Activated naive CD4-positive, alpha-beta T cell treated with anti-CD3 and anti-CD28 coated beads, Interleukin-2, amount 10 ng/mL, durations not matched to agents 7 days and 5 days (primary cell): Measurements from ENCODE around the gene IL36G.
"Not testable (repeated sequence)": the region's sequence is repeated elsewhere in the genome, so short reads cannot be mapped to it uniquely, and the experiment has no call there.

Experiments
- CTCF ChIA-PET: fragments of 350-600 bp; sonication (Branson Sonifier 250); formaldehyde crosslinking; loops from one replicate; lab custom pipeline; 2021; ENCODE audit warnings: antibody characterized with exemption; lab: Charles Lee
- DNase-seq: peaks from one replicate; pipeline ENCODE4 v3.0.0-alpha.2; 2020
- H3K27ac Mint-ChIP-seq: one replicate; pipeline ENCODE4 v1.8.0; 2021; ENCODE audit warnings: mild to moderate bottlenecking, moderate library complexity, mixed read lengths
- H3K27me3 Mint-ChIP-seq: one replicate; pipeline ENCODE4 v1.8.0; 2021; ENCODE audit warnings: mild to moderate bottlenecking, mixed read lengths
- H3K36me3 Mint-ChIP-seq: one replicate; pipeline ENCODE4 v1.8.0; 2021; ENCODE audit warnings: mixed read lengths
- H3K4me1 Mint-ChIP-seq: one replicate; pipeline ENCODE4 v1.8.0; 2021; ENCODE audit warnings: mixed read lengths
- H3K4me3 Mint-ChIP-seq: one replicate; pipeline ENCODE4 v1.8.0; 2021; ENCODE audit warnings: mild to moderate bottlenecking, moderate library complexity, mixed read lengths
- H3K9me3 Mint-ChIP-seq: one replicate; pipeline ENCODE4 v1.8.0; 2021; ENCODE audit warnings: mixed read lengths

The IL36G gene

DNA sequence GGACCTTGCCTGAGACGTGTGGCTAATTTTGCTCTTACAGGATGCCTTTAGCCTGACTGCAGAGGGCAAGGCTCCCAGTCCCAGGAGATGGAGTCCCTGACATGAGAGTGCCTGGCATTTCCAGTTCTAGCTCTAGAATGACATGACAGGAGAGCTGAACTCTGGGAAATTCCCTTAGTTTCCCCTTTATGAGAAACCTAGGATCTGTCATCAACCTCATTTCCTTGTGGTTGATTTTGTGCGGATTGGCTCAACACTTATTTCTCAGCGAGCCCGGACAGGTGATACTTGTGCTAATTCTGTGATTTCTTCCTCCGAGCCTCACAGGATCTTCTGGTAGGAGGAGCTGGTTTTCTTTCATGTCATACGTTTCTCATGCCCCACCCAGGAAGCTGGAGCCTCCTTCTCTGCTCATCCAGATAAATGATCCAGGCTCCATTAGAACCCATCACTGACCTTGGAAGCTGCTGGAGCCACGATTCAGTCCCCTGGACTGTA, at the start of gene IL36G:
IL36G (plus strand) TSS at position 448 of the 498 bp plus-strand sequence. CDS start 633 bp downstream, outside the sequence.
- CTCF ChIA-PET = interaction anchor here (4.1 kb wide), 1 partner anchor 18 kb away, joined by 16 read pairs; no protein-coding TSS in a partner anchor
- no peaks in the 10 kb centered on the region for H3K9me3 Mint-ChIP-seq
- H3K4me3 Mint-ChIP-seq = no peak within 1 kb of the TSS
- H3K27ac Mint-ChIP-seq = no peak within 1 kb of the TSS
- H3K27me3 Mint-ChIP-seq = peaks cover 27% of the 10 kb centered on the region
- peaks cover 14% of the 10 kb centered on the region for H3K4me1 Mint-ChIP-seq
- no peak for DNase-seq
- no peaks in the 10 kb centered on the region for H3K36me3 Mint-ChIP-seq

GRCh38 chr2:112933261-112933660, 44.5 kb upstream of the IL36G start:
- H3K9me3 Mint-ChIP-seq = no peaks in the 10 kb centered on the region
- H3K27ac Mint-ChIP-seq = no peak overlapping the region
- H3K36me3 Mint-ChIP-seq = no peaks in the 10 kb centered on the region
- CTCF ChIA-PET = interaction anchor here (0.6 to 3.3 kb wide), 2 partner anchors 9 to 105 kb away, joined by 3 to 17 read pairs; no protein-coding TSS in a partner anchor
- DNase-seq = no peak
- no peak overlapping the region for H3K4me3 Mint-ChIP-seq
- H3K27me3 Mint-ChIP-seq = peaks cover 15% of the 10 kb centered on the region
- no peaks in the 10 kb centered on the region for H3K4me1 Mint-ChIP-seq

- H3K27ac Mint-ChIP-seq, H3K36me3 Mint-ChIP-seq, H3K4me1 Mint-ChIP-seq, DNase-seq, H3K4me3 Mint-ChIP-seq, H3K9me3 Mint-ChIP-seq: not testable (repeated sequence)
- peaks cover 20% of the 10 kb centered on the region for H3K27me3 Mint-ChIP-seq
- CTCF ChIA-PET = interaction anchor here (0.6 to 0.9 kb wide), 2 partner anchors 106 to 185 kb away, joined by 3 read pairs; no protein-coding TSS in a partner anchor
Observed at GRCh38 chr2:112934117-112934516, 43.7 kb upstream of the IL36G start.

- Mint-ChIP-seq H3K27me3 (peaks cover 26% of the 10 kb centered on the region), H3K36me3 (no peaks in the 10 kb centered on the region), H3K27ac (no peak overlapping the region), H3K4me1 (no peaks in the 10 kb centered on the region), H3K4me3 (no peak overlapping the region), H3K9me3 (no peaks in the 10 kb centered on the region)
- CTCF ChIA-PET = no interaction called here
- DNase-seq = no peak
Observed at GRCh38 chr2:112936927-112937232, 40.9 kb upstream of the IL36G start.

GRCh38 chr2:112938904-112939303, 38.9 kb upstream of the IL36G start:
- H3K27ac Mint-ChIP-seq = no peak overlapping the region
- H3K9me3 Mint-ChIP-seq = no peaks in the 10 kb centered on the region
- H3K27me3 Mint-ChIP-seq = peaks cover 33% of the 10 kb centered on the region
- no peaks in the 10 kb centered on the region for H3K36me3 Mint-ChIP-seq
- no peaks in the 10 kb centered on the region for H3K4me1 Mint-ChIP-seq
- CTCF ChIA-PET = interaction anchor here (4.6 to 6.4 kb wide), 3 partner anchors 12 to 212 kb away, joined by 45 to 151 read pairs (median 50); no protein-coding TSS in a partner anchor
- H3K4me3 Mint-ChIP-seq = no peak overlapping the region
- no peak for DNase-seq

- no peak overlapping the region for H3K4me3 Mint-ChIP-seq
- CTCF ChIA-PET = interaction anchor here (0.7 to 6.4 kb wide), 5 partner anchors 13 to 212 kb away, joined by 3 to 151 read pairs (median 45); no protein-coding TSS in a partner anchor
- DNase-seq = no peak
- no peaks in the 10 kb centered on the region for H3K4me1 Mint-ChIP-seq
- peaks cover 33% of the 10 kb centered on the region for H3K27me3 Mint-ChIP-seq
- no peaks in the 10 kb centered on the region for H3K9me3 Mint-ChIP-seq
- no peaks in the 10 kb centered on the region for H3K36me3 Mint-ChIP-seq
- H3K27ac Mint-ChIP-seq = no peak overlapping the region
Observed at GRCh38 chr2:112939425-112939824, 38.4 kb upstream of the IL36G start.

- Mint-ChIP-seq H3K9me3 (no peaks in the 10 kb centered on the region), H3K4me1 (no peaks in the 10 kb centered on the region), H3K36me3 (no peaks in the 10 kb centered on the region), H3K27ac (no peak overlapping the region), H3K4me3 (no peak overlapping the region), H3K27me3 (peaks cover 32% of the 10 kb centered on the region)
- CTCF ChIA-PET = interaction anchor here (0.6 to 6.4 kb wide), 44 partner anchors 9 to 344 kb away, joined by 3 to 151 read pairs (median 4); partner anchors contain the start of gene IL1B
- DNase-seq = no peak
Observed at GRCh38 chr2:112940859-112941625, 36.8 kb upstream of the IL36G start.

- H3K36me3 Mint-ChIP-seq = no peaks in the 10 kb centered on the region
- H3K4me1 Mint-ChIP-seq = no peaks in the 10 kb centered on the region
- CTCF ChIA-PET = interaction anchor here (0.6 to 6.4 kb wide), 49 partner anchors 10 to 345 kb away, joined by 3 to 151 read pairs (median 4); partner anchors contain the start of gene IL1B
- H3K9me3 Mint-ChIP-seq = no peaks in the 10 kb centered on the region
- H3K4me3 Mint-ChIP-seq = no peak overlapping the region
- H3K27ac Mint-ChIP-seq = no peak overlapping the region
- peaks cover 23% of the 10 kb centered on the region for H3K27me3 Mint-ChIP-seq
- DNase-seq = peak; percentile 84
Observed at GRCh38 chr2:112941753-112942653, 35.8 kb upstream of the IL36G start.

GRCh38 chr2:112942654-112943002, 35.2 kb upstream of the IL36G start:
- H3K36me3 Mint-ChIP-seq = no peaks in the 10 kb centered on the region
- no peak overlapping the region for H3K27ac Mint-ChIP-seq
- no peak for DNase-seq
- no peaks in the 10 kb centered on the region for H3K4me1 Mint-ChIP-seq
- peaks cover 23% of the 10 kb centered on the region for H3K27me3 Mint-ChIP-seq
- CTCF ChIA-PET = interaction anchor here (0.9 to 6.4 kb wide), 22 partner anchors 11 to 342 kb away, joined by 3 to 151 read pairs (median 12); no protein-coding TSS in a partner anchor
- no peak overlapping the region for H3K4me3 Mint-ChIP-seq
- no peaks in the 10 kb centered on the region for H3K9me3 Mint-ChIP-seq

DNA sequence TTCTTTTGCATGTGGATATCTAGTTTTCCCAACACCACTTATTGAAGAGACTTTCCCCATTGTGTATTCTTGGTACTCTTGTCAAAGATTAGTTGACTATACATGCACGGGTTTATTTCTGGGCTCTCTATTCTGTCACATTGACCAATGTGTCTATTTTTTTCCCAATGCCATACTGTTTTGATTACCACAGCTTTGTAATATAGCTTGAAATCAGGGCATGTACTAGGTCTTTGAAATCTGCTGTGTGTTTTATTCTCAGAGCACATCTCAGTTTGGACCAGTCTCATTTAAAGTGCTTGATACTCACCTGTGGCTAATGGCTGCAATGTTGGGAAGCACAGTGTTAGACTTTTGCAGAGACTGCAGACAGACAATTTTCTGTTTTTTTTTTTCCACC, 32.8 kb upstream of the IL36G start:
- no peaks in the 10 kb centered on the region for H3K9me3 Mint-ChIP-seq
- no peak overlapping the region for H3K27ac Mint-ChIP-seq
- H3K4me3 Mint-ChIP-seq = no peak overlapping the region
- H3K36me3 Mint-ChIP-seq = no peaks in the 10 kb centered on the region
- CTCF ChIA-PET = interaction anchor here (1.0 to 1.2 kb wide), 3 partner anchors 16 to 203 kb away, joined by 3 to 4 read pairs (median 3); no protein-coding TSS in a partner anchor
- H3K4me1 Mint-ChIP-seq = no peaks in the 10 kb centered on the region
- H3K27me3 Mint-ChIP-seq = peaks cover 19% of the 10 kb centered on the region
- no peak for DNase-seq

DNA sequence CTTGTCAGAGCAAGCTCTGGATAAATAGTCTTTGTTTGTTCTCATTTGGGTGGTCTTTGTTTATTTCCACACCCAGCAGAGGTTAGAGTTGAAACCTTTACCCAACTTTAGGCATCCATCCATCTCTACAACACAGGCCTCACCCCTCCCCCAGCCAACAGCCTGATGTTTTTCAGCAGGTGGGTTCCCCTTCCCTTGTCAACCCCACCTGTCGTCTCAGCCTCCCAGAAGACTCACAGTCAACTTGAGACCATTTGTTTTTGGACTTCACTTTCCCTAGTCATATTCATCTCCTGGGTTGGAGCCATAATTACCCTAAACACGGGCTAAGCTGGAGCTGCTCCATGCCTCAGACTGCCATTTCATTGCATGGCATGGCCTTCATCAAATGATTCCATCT, 31.7 kb upstream of the IL36G start:
- CTCF ChIA-PET = interaction anchor here (1.2 kb wide), 1 partner anchor 196 kb away, joined by 3 read pairs; no protein-coding TSS in a partner anchor
- Mint-ChIP-seq H3K9me3 (no peaks in the 10 kb centered on the region), H3K27ac (no peak overlapping the region), H3K4me1 (no peaks in the 10 kb centered on the region), H3K4me3 (no peak overlapping the region), H3K27me3 (peaks cover 22% of the 10 kb centered on the region), H3K36me3 (no peaks in the 10 kb centered on the region)
- no peak for DNase-seq

DNA sequence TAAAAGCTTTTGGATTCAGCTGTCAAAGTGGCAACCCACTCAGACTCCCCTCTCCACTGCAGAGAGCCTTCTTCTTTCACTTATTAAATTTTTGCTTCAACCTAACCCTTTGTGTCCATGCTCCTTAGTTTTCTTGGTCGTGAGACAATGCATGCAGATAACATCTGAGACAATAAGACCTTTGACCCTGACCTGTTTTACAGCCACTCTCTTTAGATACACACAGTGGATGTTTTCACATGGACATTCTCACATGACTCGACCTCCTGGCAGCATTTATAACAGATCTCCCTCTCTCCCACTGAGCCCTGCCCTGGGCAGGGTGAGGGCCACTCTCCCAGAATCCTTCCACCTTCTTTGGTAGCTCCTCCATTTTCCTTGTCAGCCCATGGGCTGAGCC, 30.4 kb upstream of the IL36G start:
- CTCF ChIA-PET = no interaction called here
- H3K4me1 Mint-ChIP-seq = no peaks in the 10 kb centered on the region
- no peak overlapping the region for H3K4me3 Mint-ChIP-seq

DNA sequence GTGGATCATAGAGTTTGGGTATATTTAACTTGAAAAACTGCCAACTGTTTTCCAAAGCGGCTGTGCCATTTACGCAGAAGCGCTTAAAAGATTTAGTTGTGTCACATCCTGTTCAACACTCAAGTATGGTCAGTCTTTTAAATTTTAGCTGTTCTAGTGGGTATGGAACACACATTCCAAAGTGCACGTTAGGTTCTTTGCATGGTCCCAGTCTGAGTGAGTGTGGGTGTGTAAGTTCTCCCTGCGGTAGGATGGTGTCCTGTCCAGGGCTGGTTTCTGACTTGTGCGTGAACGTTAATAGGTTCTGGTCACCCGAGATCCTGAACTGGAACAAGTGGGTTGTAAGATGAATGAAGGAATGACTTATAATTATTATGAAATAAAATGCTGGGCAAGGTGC, 28.4 kb upstream of the IL36G start:
- Mint-ChIP-seq H3K27ac (no peak overlapping the region), H3K4me1 (no peaks in the 10 kb centered on the region), H3K36me3 (no peaks in the 10 kb centered on the region), H3K27me3 (peaks cover 14% of the 10 kb centered on the region), H3K9me3 (no peaks in the 10 kb centered on the region), H3K4me3 (no peak overlapping the region)
- DNase-seq = no peak
- CTCF ChIA-PET = interaction anchor here (0.8 kb wide), 1 partner anchor 10 kb away, joined by 3 read pairs; no protein-coding TSS in a partner anchor

More for the DNA sequence above, 30.4 kb upstream of the IL36G start:
- H3K27me3 Mint-ChIP-seq = peaks cover 18% of the 10 kb centered on the region
- no peaks in the 10 kb centered on the region for H3K36me3 Mint-ChIP-seq
- H3K27ac Mint-ChIP-seq = no peak overlapping the region
- DNase-seq = no peak
- no peaks in the 10 kb centered on the region for H3K9me3 Mint-ChIP-seq

DNA sequence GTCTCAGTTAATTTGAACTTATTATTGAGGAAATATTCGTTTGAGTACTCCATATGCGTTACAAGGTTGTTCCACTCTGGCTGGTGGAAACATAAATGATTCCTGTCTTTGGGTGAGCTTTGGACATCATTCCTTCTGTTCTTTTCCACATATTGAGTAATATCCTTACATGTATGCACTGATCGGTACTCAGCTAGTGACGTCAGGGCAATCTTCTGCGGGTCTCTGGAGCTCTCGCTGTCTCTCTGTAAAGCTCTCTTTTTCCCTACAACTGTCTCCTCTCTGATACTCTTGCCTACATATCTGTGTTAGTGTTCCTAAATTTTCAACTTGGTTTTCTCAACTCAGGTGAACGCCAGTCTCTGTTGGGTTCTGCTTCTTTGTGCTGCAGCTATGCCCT, 23.4 kb upstream of the IL36G start:
- DNase-seq = no peak
- CTCF ChIA-PET = interaction anchor here (1.2 to 3.3 kb wide), 3 partner anchors 12 to 436 kb away, joined by 3 to 21 read pairs (median 3); no protein-coding TSS in a partner anchor
- Mint-ChIP-seq H3K27me3 (peaks cover 14% of the 10 kb centered on the region), H3K36me3 (no peaks in the 10 kb centered on the region), H3K4me1 (no peaks in the 10 kb centered on the region), H3K4me3 (no peak overlapping the region), H3K27ac (no peak overlapping the region), H3K9me3 (no peaks in the 10 kb centered on the region)
